HG03558 (cell line): ENCODE data around the gene ELF3.
"Not testable (repeated sequence)": the region's sequence is repeated elsewhere in the genome, so short reads cannot be mapped to it uniquely, and the experiment has no call there.

Experiments
- ATAC-seq: cut with Tn5 transposase; IDR thresholded peaks from one replicate; pipeline ENCODE4 v1.9.1; 2021; ENCODE audit warnings: moderate number of reproducible peaks; ENCODE audit not compliant: unreplicated experiment; ENCODE audit errors: extremely low read depth

Gene ELF3

GRCh38 chr1:202031796-202032195, 21.4 kb downstream of the ELF3 start:
- no peak for ATAC-seq

GRCh38 chr1:202034149-202034682, 23.8 kb downstream of the ELF3 start:
- no peak for ATAC-seq

DNA sequence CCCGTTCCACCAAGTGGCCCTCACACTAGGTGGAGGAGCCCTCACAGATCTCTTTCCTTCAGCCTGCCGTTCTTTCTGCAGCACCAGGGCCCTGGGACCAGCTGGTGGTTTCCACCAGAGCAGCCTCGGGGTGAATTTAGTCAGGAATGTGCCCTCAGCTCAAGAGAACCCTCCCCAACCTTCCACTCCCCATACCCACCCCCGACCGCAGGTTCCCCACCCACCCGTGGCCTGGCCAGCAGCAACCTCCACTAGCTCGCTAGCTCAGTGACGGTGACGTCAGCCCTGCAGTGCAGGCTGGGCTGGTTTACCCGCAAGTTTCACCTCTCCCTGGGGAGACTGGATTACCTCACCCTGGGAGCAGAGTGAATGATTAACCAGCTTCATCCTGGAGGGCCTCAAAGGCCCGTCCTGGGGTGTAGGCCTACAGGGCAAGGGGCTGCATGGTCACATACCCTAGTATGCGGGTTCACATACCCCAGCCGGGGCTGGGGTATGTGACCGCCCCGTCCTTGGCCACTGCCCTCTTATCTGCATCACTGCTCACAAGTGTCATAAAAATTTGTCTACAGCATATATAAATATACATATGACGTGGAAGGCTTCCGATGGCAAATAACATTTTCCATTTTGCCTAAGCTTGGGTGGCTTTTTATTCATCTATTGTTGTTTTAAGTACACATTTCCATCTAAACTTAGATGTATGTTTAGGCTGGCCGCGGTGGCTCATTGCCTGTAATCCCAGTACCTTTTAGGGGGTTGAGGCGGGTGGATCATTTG, 24.5 kb downstream of the ELF3 start:
- ATAC-seq = no peak

GRCh38 chr1:202036595-202037387, 26.4 kb downstream of the ELF3 start:
- no peak for ATAC-seq

DNA sequence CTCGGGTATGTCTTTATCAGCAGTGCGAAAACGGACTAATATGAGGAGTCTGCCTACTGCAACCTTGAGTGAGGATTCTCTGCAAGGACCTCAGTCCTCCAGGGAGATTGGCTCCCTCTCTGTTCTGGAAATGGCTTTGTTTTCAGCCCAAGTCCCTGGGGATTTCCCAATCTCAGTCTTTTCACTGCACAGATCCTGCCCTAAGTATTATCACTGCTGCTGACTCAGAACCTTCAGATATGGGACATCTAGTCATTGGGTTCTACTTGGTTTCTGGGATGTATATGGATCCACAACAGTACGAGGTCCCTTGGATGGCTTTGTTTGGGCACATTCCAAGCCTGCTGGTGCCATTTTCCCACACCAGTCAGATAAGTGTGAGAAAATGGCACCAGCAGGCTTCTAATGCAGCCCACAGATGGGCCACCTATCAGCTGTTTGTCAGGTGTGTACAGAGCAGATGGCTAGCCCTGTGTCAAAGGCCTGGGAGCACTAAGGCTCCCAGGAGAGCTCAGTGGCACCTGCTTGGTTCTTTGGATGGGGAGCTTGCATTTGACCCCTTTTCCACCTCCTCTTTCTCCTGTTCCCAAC, 27.4 kb downstream of the ELF3 start:
- ATAC-seq = no peak

DNA sequence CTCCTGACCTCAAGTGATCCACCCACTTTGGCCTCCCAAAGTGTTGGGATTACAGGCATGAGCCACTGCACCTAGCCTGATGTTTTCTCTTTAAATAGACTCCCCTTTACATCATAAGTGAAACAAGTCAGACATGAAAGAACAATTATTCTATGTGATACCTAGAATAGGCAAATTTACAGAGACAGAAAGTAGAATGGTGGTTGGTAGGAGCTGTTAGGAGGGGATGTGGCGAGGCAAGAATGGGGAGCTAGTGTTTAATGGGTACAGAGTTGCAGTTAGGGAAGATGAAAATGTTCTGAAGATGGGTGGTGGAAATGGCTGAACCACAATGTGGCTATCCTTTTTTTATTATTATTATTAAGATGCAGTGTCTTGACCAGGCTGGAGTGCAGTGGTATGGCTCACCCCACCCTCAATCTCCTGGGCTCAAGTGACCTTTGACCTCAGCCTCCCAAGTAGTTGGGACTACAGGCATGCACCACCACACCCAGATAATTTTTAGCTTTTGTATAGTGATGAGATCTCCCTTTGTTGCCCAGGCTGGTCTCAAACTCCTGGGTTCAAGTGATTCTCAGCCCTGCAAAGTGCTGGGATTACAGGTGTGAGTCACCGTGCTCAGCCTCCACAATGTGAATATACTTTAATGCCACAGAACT, 28.4 kb downstream of the ELF3 start:
- no peak for ATAC-seq

DNA sequence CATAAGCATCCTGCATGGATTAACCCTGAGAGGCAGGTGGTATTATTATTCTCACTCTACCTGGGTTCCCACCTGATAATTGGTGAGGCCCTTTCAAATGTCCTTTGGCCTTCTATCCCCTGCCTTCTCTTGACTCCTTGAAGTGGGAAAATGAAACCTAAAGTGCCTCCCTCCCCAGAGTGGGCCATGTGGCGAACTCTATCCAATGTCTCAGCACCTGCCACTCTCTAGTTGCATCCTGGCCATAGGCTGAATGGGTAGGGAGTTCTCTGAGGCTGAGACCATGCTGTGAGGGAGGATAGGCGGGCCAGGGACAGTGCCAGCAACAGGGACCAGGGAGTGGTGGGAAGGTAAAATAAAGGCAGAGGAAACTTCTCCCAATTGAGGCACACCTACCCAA, 35.3 kb downstream of the ELF3 start:
- no peak for ATAC-seq

GRCh38 chr1:202046227-202046626, 35.8 kb downstream of the ELF3 start:
- no peak for ATAC-seq

DNA sequence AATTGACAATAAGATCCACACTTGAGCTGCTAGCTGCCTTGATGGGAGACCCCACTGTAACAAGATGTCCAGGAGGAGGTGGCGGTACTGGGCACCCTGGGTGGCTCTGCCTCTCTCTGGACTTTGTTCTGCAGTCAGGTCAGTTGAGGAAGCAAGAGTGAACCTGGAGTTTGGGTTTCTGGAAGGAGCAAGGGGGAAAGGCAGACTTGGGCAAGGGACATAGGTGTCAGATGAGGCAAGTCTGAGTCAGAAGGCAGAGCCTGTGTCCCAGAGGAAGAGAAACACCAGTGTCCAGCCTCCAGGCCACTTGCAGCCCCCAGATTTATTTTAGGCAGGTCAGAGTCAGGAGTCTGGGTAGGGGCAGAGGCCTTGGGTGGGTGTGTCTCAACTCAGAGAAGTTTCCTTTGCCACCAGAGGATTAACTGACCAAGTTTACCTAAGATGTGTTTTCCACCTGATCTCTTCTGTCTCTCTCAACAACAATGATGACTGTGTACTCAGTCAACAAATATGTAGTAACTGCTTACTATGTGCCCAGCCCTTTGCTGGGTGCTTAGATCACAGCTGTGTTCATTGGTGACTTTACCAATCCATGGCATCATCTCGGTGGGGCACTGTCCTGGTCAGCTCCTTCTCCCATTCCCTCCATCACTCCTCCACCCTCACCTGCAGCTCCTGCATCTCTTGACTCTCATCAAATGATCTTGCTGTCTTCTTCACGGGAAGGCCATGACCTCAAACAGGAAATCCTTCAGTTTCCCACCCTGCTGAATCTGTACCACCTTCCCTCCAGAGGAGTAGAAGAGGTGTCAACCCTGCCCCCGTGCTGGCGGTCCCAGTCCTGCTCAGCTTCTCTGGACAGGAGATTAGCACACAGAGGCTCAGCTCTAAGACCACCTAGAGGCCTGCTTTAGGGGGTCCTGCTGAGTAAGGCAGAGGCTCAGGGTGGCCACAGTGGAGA, 36.6 kb downstream of the ELF3 start:
- ATAC-seq = no peak

- no peak for ATAC-seq
Measured at GRCh38 chr1:202047977-202048376, 37.6 kb downstream of the ELF3 start.

DNA sequence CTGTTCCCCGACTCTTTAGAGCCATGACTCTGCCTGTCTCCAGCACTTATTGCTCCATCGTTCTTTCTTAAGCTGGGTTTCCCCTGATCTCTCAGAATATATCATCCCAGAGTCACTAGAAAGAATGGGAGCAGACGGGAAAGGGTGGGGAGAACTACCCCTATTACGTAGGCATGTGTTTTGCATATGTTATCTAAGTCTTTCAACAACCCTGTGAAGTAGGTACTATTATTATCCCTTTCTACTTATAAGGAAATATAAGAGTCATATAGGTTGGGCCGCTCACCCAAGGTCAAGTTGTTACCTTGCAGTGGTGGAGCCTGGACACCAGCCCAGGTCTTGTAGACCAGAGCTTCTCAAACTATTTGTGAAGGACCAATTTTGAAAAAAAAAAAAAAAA, 38.7 kb downstream of the ELF3 start:
- no peak for ATAC-seq

DNA sequence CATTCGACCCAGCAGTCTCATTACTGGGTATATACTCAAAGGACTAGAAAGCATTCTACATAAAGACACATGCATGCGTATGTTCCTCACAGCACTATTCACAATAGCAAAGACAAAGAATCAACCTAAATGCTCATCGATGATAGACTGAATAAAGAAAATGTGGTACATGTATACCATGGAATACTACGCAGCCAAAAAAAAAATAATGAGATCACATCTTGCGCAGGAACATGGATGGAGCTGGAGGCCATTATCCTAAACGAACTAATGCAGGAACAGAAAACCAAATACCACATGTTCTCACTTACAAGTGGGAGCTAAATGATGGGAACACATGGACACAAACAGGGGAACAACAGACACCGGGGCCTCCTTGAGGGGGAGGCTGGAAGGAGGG, 43.7 kb downstream of the ELF3 start:
- no peak for ATAC-seq

GRCh38 chr1:202054673-202055072, 44.3 kb downstream of the ELF3 start:
- not testable (repeated sequence) for ATAC-seq

- no peak for ATAC-seq
Measured at GRCh38 chr1:202056644-202057334, 46.4 kb downstream of the ELF3 start.

- not testable (repeated sequence) for ATAC-seq
Measured at GRCh38 chr1:202057335-202057704, 46.9 kb downstream of the ELF3 start.

GRCh38 chr1:202058001-202058908, 47.9 kb downstream of the ELF3 start:
- ATAC-seq = no peak

- no peak for ATAC-seq
Measured at GRCh38 chr1:202061055-202061454, 50.7 kb downstream of the ELF3 start.

DNA sequence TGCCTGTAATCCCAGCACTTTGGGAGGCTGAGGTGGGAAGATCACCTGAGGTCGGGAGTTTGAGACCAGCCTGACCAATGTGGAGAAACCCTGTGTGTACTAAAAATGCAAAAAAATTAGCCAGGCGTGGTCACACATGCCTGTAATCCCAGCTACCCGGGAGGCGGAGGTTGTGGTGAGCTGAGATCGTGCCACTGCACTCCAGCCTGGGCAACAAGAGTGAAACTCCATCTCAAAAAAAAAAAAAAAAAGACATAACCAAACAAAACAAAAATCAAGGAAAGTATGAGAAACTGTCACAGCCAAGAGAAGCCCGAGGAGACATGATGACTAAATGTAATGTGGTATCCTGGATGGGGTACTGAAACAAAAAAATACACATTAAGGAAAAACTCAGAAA, 51.4 kb downstream of the ELF3 start:
- ATAC-seq = not testable (repeated sequence)
